NCI-H2227 (cell line): Measurements from ENCODE around the gene TRIM44.
A peak's percentile ranks its signal among the peaks of the same experiment; 100 is the strongest.

ENCODE experiments used
- DNase-seq: peaks from one replicate; lab custom pipeline; 2025; ENCODE audit not compliant: unreplicated experiment; lab: John Stamatoyannopoulos, UW

Gene TRIM44, protein sequence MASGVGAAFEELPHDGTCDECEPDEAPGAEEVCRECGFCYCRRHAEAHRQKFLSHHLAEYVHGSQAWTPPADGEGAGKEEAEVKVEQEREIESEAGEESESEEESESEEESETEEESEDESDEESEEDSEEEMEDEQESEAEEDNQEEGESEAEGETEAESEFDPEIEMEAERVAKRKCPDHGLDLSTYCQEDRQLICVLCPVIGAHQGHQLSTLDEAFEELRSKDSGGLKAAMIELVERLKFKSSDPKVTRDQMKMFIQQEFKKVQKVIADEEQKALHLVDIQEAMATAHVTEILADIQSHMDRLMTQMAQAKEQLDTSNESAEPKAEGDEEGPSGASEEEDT

DNA sequence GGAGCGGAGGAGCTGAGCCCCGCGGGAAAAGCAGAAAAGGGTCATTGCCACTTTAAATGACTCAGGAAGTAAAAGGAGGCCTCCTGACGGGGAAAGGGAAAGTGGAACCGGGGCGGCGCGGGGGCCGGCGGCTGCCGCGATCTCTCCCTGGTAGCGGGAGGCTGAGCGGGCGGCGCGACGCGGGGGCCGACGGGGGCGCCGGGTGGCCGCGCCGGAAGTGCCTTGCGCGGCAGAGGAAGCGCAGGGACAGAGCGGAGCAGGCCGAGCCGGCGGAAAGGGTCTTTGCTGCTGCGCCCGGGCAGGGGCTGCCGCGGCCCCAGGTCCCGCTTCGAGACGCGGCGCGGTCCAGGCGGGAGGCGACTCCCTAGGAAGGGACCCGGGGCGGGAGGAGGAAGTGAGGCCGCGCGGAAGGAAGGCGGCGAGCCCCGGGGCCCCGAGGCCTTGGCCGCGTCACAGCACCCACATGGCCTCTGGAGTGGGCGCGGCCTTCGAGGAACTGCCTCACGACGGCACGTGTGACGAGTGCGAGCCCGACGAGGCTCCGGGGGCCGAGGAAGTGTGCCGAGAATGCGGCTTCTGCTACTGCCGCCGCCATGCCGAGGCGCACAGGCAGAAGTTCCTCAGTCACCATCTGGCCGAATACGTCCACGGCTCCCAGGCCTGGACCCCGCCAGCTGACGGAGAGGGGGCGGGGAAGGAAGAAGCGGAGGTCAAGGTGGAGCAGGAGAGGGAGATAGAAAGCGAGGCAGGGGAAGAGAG lies at the start of gene TRIM44:
TRIM44 (plus strand) TSS at position 127 of the 759 bp plus-strand sequence; CDS start at position 464, 337 bp downstream.
- peak; percentile 90 for DNase-seq

DNA sequence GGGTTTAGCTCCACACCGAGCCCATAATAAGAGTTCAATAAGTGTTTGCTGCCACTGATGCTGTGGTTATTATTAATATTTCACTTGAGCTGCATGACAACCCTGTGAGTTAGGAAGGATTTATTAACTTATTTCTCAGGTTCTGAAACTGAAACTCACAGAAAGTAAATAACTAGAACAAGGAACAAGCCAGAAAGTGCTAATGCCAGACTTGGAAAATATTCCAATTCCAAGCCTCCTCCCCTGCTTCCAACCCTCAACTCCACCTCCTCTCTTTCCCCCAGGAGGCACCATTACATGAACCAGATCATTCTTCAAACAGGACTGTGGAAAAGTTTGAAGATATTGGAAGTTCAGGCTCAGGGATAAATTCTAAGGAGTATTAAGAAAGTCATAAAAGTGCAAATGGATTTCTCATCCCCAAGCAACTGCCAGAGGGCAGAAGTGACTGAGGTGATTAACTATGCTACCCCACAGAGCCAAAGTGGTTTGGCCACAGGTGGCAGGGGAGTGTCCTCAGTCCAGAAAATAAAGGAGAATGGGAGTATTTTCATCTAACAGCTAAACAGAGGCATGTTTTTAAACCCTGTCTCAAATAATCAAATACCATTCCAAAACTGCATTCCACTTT lies 47.5 kb upstream of the TRIM44 start:
- no peak for DNase-seq

DNA sequence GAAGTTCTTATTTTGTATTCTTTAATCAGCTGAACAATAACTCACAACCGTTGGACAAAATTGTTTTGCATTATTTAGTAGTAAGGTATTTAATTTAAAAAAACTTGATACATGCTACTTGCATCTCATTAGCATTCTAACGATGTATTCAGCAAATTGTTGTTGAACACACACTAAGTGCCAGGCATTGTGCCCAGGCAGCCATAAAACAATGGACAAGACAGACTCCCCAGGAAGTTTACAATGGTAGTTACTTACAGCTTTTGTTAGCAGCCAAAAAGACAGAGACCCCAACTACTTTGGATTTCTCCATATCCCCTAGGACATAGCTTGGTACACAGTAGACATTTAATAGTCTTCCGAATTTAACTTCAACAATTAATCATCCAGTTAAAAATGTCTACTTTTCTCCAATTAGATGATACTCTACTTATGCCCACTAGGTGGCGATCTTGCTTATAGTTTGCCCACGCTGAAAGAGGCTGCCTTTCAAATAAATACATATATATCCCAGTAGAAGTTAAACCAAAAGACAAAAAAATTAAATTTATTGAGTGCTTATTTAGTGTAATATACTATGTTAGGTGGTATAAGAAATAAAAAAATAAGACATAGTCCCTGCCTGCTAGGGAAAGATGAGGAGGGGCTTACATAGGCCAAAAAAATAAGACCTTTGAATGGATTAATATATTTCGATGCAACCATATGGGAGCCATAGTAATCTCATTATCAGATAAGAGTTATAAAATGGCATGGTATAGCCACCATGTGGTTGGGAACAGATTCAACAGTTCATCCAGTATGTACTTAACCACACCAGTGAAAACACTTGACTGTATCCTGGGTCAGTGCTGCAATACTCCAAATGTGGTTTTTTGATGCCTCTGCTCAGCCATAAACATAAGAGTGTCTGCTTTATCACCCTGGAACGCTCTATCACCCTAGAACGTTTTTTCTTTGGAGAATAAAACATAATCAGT lies 46.4 kb upstream of the TRIM44 start:
- DNase-seq: peak; percentile 59

DNA sequence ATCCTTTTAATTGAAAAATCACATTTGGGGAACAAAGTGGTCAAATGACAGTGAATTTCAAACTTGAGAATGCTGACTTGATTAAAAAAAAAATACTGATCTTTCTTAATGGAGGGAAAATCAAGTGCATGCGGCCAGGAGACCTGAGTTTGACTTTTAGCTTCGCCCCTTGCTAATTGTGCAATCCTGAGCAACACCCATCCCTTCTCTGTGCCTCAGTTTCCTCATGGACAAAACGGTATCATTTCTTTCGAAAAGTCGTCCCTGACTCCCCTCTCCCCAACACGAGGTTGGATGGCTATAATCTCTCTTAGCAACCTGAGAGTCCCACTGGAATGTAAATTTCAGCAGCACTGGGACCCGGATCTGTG lies 45.3 kb upstream of the TRIM44 start:
- no peak for DNase-seq

DNA sequence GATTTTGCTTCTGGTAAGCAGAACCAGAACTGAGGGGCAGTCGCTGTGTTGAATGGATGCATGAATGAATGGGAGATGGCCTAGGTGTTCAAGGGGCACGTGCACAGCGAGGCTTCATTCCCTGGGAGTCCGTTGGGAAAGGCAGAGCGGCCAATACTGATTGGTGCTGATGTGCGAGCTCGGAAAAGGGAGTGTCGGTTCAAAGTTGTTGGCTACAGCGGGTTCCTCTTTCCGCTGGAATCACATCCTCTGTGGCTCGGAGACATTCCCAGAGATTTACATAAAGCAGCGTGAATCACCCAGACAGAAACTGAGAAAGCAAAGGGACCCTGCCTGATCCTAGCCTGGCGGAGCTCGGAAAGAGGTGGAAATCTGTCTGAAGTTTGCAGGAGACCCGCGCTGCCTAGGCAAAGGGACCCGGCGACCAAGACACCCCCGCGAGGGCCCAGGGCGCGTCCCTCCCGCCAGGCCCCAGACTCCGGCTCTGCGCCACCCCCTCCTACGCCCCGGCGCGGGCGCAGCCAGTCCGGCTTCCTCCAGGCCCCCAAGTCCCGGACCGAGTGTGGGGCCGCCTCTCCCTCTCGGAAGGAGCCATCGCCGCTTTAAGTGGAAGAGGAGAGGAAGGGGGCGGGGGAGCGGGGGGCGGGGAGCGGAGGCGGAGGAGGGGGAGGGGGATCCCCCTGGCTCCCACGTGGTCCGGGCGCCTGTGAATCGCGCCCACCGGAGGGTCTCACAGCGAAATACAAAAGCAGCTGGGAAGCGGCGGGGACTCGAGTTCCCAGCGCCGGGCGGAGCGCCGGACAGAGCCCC lies 44.7 kb upstream of the TRIM44 start, which contains the start of gene FJX1:
FJX1 (plus strand) TSS at position 774 of the 810 bp plus-strand sequence. CDS start 177 bp downstream, outside the sequence.
- DNase-seq: peak; percentile 91

DNA sequence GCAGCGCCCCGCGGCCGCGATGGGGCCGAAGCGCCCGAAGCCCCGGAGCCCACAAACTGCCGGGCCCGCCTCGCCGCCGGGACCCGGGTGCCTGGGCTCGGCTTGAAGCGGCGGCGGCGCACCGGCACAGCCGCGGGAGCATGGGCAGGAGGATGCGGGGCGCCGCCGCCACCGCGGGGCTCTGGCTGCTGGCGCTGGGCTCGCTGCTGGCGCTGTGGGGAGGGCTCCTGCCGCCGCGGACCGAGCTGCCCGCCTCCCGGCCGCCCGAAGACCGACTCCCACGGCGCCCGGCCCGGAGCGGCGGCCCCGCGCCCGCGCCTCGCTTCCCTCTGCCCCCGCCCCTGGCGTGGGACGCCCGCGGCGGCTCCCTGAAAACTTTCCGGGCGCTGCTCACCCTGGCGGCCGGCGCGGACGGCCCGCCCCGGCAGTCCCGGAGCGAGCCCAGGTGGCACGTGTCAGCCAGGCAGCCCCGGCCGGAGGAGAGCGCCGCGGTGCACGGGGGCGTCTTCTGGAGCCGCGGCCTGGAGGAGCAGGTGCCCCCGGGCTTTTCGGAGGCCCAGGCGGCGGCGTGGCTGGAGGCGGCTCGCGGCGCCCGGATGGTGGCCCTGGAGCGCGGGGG lies 44.0 kb upstream of the TRIM44 start:
- DNase-seq: peak; percentile 63

DNA sequence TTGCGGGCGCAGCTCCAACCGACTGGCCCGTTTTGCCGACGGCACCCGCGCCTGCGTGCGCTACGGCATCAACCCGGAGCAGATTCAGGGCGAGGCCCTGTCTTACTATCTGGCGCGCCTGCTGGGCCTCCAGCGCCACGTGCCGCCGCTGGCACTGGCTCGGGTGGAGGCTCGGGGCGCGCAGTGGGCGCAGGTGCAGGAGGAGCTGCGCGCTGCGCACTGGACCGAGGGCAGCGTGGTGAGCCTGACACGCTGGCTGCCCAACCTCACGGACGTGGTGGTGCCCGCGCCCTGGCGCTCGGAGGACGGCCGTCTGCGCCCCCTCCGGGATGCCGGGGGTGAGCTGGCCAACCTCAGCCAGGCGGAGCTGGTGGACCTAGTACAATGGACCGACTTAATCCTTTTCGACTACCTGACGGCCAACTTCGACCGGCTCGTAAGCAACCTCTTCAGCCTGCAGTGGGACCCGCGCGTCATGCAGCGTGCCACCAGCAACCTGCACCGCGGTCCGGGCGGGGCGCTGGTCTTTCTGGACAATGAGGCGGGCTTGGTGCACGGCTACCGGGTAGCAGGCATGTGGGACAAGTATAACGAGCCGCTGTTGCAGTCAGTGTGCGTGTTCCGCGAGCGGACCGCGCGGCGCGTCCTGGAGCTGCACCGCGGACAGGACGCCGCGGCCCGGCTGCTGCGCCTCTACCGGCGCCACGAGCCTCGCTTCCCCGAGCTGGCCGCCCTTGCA lies 43.3 kb upstream of the TRIM44 start:
- DNase-seq: peak; percentile 65

DNA sequence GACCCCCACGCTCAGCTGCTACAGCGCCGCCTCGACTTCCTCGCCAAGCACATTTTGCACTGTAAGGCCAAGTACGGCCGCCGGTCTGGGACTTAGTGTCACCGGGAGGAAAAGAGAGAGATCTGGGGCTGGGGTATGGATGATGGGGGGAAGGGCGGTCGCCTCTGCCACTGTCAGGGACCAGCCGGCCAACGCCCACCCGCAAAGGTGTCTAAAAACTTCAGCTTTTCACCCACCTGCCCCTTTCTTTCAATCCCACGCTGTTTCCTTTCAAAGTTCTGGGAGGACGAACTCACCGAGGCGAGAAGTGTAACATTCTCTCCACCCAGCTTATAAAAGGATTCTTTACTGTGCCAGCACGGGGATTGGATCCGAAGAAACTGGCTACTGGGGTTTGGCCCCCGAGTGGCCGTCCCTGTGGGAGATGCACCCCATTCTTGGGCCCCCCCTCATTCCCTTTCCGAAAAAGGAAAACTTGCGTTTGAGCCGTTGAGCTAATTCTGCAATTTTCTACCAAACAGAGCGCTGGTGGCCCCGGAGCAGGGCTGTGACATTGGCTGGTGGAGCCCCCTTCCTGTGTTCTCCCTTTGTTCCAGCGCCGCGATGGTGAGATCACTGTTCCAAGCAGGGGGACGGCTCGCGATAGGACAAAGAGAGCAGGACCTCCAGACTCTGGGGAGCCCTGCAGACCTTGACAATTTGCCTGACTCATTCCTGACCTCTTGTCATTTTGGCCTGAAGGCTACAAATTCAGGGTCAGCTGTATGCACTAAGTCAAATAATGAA lies 42.5 kb upstream of the TRIM44 start:
- peak; percentile 55 for DNase-seq

DNA sequence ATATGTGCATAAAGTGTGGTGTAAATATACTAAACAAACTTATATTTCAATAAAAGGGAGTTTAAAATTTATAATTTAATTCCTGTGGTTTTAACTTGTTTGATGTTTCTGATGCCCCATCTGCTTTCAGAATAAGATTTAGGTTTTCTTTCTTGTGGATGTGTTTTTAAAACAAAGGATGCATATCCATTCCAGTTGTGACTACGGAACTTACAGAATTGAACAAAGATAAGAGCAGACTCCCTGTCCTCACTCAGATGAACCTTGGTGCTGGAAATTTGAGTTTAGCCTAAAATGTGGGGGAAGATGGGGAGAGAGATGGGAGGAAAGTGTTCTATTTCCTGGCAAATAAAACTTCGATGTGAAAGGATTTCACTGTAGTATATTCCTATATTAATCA lies 41.8 kb upstream of the TRIM44 start:
- no peak for DNase-seq

DNA sequence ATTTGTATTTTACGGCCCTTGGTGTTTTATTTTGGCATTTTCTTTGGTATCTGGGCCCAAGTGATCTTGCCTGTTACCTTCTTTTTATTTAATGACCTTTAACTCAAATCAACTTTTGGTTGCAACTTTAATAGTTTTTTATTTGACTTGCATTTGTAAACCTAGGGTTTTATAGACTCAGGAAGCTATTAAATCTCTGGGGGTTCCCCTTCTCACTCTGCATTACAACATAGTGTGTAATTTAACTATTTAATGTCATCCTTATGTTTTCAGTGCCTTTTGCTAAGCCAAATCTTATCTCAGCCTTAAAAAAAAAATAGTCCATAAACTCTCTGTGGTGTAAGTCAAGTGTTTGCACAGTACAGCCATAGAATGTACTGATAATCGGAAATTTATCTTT lies 41.0 kb upstream of the TRIM44 start:
- DNase-seq: no peak

DNA sequence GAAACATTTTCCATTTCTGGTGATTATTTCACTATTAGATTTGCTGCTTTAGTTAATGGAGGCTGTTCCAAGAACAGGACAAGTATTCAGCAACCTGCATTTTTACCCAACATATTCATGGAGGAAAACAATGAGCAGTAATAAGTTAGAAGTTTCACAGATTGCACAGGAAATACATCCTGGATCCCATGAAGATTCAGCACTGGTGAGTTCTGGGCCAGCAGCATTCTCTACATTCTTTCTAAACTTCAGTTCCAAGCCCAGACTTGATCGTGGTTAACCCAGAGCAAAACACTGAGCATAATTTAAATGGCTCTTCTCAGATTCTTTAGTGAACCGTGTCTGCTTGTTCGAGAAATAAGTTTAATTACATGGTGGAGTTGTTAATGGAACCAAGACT lies 40.5 kb upstream of the TRIM44 start:
- no peak for DNase-seq

DNA sequence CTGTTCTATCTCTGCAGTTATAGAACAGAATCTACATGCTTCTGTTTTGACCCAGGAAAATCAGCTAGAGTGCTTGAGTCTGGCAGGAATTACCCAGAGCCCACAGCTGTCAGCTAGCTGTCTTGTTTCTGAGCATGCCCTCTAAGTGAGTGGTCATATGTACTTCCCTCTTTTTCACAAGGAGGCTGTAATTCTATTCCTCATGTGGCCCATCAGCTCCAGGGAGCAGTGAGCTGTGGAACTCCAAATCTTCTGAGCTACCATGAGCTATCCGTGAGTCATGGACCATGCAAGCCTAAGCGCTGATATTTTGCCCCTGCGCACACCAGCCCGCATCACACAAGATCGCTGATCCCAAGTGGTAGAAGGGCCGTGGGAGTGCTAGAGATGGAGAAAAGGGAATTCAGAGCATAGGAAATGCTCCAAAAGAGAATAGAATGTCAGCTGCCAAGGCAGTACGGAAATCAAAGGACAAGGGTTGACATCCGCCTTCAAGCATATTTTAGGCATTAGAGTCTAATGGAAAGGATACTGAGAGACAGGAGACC lies 38.9 kb upstream of the TRIM44 start:
- no peak for DNase-seq

DNA sequence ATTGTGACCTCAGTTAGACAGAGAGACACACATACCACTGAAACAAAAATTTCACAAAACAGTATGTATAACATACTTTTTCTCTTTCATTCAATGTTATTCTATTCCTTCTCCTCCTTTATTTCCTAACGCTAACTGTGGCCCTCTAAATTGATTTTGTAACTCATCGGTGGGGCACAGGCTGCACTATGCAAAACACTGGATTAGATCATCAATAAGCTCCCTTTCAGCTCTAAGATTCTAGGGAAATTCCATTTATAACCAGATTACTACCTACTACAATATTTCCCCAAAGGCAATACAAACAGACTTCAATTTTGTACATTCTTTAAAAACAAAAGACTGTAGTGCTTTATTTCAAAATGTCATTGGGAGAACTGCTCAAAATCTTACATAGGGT lies 38.3 kb upstream of the TRIM44 start:
- DNase-seq: no peak

DNA sequence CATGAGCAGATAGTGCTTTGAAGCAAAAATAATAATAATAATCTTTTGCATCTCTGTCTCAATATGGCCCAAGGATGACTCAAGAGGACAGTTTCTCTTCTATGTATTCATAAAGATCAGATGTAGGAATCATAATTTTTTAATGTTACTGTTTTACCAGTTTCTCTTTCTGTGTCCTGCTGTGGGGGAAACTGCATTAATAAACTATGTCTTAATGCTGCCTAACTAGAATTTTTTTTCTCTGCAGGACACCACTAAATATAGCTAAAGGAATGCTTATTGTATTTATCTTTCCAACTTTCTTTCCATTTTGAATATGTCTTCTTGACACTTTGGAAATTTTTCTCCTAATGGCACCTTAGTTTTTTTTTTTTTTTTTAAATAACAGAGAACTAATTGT lies 37.8 kb upstream of the TRIM44 start:
- no peak for DNase-seq

DNA sequence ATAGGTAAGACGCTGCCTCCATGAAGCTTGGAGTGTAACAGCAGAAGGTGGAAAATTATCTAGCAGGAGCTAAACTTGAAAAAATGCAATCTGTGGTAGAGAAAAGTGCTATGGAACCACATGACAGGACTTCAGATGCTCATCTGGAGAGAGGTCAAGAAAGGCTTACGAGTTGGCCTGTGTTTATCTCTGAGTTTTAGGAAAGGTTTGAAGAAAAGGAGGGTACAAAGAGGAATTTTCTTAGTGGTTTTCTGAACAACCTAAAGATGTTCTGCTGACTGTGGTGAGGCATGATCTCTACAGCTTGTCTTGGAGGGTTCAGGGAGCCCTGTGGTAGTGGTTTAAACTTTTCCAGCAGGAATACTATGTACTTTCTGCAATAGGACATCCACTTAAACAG lies 36.1 kb upstream of the TRIM44 start:
- DNase-seq: no peak

DNA sequence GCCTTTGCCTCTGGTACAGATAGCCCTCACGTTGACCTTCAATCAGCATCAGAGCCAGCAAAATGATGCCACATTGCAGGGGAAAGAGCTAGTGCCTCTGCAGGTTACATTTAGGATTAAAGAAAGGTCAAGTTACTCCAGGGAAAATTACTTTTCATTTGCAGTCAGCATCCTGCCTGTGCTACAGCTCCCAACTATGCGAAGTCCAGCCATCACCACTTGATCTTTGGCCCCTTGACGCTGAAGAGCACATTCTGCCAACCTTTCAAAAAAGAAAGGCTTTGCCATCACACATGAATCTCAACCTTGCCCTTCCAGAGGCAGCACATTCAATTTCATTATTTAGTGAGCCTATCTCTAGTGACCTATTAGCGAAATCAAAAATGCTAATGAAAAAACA lies 33.1 kb upstream of the TRIM44 start:
- no peak for DNase-seq

DNA sequence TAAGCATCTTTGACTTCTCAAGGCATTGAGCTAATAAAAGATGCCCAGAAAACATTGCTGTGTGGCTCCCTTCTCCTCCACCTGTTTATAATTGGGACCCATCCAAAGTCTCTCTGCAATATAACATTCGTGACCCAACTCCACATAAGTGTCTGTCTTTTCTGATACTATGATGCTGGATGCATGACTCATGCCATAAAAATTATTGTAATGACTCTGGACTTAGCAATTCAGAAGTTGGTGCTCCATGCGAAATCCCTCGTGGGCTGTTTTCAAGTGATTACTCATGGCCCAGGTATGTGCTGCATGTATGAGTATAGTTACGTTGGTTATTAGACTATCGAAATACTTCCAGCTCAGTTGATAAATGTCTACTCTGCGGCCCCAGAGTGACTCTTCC lies 32.7 kb upstream of the TRIM44 start:
- DNase-seq: peak; percentile 24

DNA sequence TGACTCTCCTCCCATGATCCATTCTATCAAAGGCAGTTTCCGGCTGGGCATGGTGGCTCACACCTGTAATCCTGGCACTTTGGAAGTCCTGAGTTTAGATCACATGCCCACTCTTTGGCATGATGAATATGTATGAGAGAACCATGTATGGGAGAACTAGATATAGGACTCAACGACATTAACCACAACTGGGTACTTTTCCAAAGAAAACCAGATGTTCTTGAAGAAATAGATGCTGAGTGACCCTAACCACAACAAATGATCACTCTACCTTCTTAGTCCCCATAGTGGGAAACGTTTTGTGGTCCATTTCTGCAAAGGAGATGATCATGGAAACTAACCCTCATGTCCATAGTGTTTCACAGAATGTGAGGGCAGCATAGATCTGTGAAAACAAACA lies 30.7 kb upstream of the TRIM44 start:
- no peak for DNase-seq
